ENCODE data around the gene PACRG. TPM values are rescaled to one million over a fixed set of nuclear protein-coding genes. Genes with fewer than 3 reads are reported as not detected.

The PACRG gene
- polyA plus RNA-seq, 1 donor from 2014 or later = 16.6 TPM

DNA sequence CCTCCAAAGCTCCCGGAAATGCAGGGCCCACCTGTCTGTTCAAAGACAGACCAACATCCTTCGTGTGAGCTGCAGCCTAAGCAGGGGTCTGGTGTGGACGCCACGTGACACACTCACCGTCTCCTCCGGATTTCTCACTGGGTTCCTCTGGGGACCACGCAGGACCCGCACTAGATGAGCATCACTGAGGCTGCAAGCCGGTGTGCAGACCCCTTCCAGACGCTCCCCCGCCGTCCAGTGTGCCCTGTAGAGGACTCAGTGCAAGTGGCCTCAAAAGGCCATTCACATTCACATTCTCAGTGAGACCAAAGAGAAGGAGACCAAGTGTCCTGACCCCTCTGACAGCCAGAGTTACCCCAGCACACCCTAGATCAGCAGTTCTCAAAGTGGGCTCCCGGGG, 595.5 kb downstream of the PACRG start:
- Histone ChIP-seq H3K9me2 (ENCODE audit: insufficient read depth, low read length) (no peaks in the 10 kb centered on the region), H3K9ac (ENCODE audit: low read length) (no peak overlapping the region), H3K4me2 (ENCODE audit: low read length) (no peak overlapping the region), H3K9me3 (ENCODE audit: low read length) (no peaks in the 10 kb centered on the region), H3K36me3 (ENCODE audit: insufficient read depth, low read length) (no peaks in the 10 kb centered on the region), H3K79me2 (replicated peaks; ENCODE audit: insufficient read depth, low read length) (no peaks in the 10 kb centered on the region), H2AFZ (ENCODE audit: low read depth, low read length) (no peak overlapping the region), H3K4me3 (ENCODE audit: low read length) (no peak overlapping the region), H3K27me3 (ENCODE audit: insufficient read depth, low read depth, low read length) (no peaks in the 10 kb centered on the region), H3F3A (ENCODE audit: insufficient read depth, low read length, poor library complexity, severe bottlenecking) (no peaks in the 10 kb centered on the region), H4K20me1 (ENCODE audit: insufficient read depth) (no peaks in the 10 kb centered on the region), H3K27ac (ENCODE audit: low read length) (no peak overlapping the region)
- no peak for TF ChIP-seq POLR2AphosphoS5 (IDR thresholded peaks at IDR 0.05)
- no peak for TF ChIP-seq TAF1 (IDR thresholded peaks at IDR 0.05; ENCODE audit: low read depth)
- TF ChIP-seq MXI1 (conservative IDR thresholded peaks at IDR 0.05; ENCODE audit: poor library complexity, severe bottlenecking) = no peak
- TF ChIP-seq EP300 (conservative IDR thresholded peaks at IDR 0.05; ENCODE audit: poor library complexity, severe bottlenecking) = no peak
- TF ChIP-seq EZH2 (IDR thresholded peaks at IDR 0.05; ENCODE audit: borderline replicate concordance, insufficient read depth, low read length, poor library complexity, severe bottlenecking) = no peak
- no peak for TF ChIP-seq RAD21 (conservative IDR thresholded peaks at IDR 0.05)
- TF ChIP-seq SMC3 (conservative IDR thresholded peaks at IDR 0.05; ENCODE audit: poor library complexity) = no peak
- no peak for TF ChIP-seq CTCF (IDR thresholded peaks at IDR 0.05; ENCODE audit: poor library complexity, severe bottlenecking)
- no peak for TF ChIP-seq REST (IDR thresholded peaks at IDR 0.05; ENCODE audit: borderline replicate concordance)

DNA sequence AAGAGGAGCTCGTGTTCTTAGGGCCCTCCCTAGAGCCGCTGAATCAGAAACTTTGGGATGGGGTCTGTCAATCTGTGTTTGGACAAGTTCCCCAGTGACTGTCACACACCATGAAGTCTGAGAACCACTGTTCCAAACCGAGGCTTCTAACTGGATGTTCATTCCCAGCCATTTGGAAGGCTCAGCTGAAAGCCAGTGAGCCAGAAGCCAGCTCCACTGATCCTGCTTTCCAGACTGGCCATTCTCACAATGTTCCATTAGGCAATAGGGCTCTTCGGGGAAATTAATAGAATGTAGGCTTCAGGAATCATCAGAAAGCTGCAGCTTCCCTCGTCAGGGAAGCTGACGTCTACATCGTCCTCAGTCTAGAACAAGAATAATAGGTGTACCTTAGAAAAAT, 595.9 kb downstream of the PACRG start:
- no peak for TF ChIP-seq EZH2 (IDR thresholded peaks at IDR 0.05; ENCODE audit: borderline replicate concordance, insufficient read depth, low read length, poor library complexity, severe bottlenecking)
- TF ChIP-seq RAD21 (conservative IDR thresholded peaks at IDR 0.05) = no peak
- TF ChIP-seq POLR2AphosphoS5 (IDR thresholded peaks at IDR 0.05) = no peak
- TF ChIP-seq CTCF (IDR thresholded peaks at IDR 0.05; ENCODE audit: poor library complexity, severe bottlenecking) = no peak
- TF ChIP-seq TAF1 (IDR thresholded peaks at IDR 0.05; ENCODE audit: low read depth) = no peak
- H3K79me2 ChIP-seq (replicated peaks; ENCODE audit: insufficient read depth, low read length) = no peaks in the 10 kb centered on the region
- no peaks in the 10 kb centered on the region for H3K9me2 ChIP-seq (ENCODE audit: insufficient read depth, low read length)
- H3K4me2 ChIP-seq (ENCODE audit: low read length) = no peak overlapping the region
- no peak overlapping the region for H3K4me3 ChIP-seq (ENCODE audit: low read length)
- H3K27ac ChIP-seq (ENCODE audit: low read length) = no peak overlapping the region
- H4K20me1 ChIP-seq (ENCODE audit: insufficient read depth) = no peaks in the 10 kb centered on the region
- H2AFZ ChIP-seq (ENCODE audit: low read depth, low read length) = no peak overlapping the region
- no peaks in the 10 kb centered on the region for H3K36me3 ChIP-seq (ENCODE audit: insufficient read depth, low read length)
- no peaks in the 10 kb centered on the region for H3K27me3 ChIP-seq (ENCODE audit: insufficient read depth, low read depth, low read length)
- H3K9me3 ChIP-seq (ENCODE audit: low read length) = no peaks in the 10 kb centered on the region
- H3F3A ChIP-seq (ENCODE audit: insufficient read depth, low read length, poor library complexity, severe bottlenecking) = no peaks in the 10 kb centered on the region
- no peak overlapping the region for H3K9ac ChIP-seq (ENCODE audit: low read length)

All from neural cell (in vitro differentiated cells).